Stimulated activated naive CD8-positive, alpha-beta T cell treated with anti-CD3 and anti-CD28 coated beads, Interleukin-15, Interleukin-2, amounts not matched to agents 100 ng/mL and 50 ng/mL, for 24 hours (primary cell): ENCODE measurements around the gene PROM1.

ENCODE experiments used
- H3K27ac Mint-ChIP-seq: one replicate; pipeline ENCODE4 v1.8.0; 2021; ENCODE audit warnings: mild to moderate bottlenecking, mixed read lengths
- H3K27me3 Mint-ChIP-seq: one replicate; pipeline ENCODE4 v1.8.0; 2021; ENCODE audit warnings: mixed read lengths
- H3K36me3 Mint-ChIP-seq: one replicate; pipeline ENCODE4 v1.8.0; 2021; ENCODE audit warnings: low read depth, mixed read lengths
- H3K4me1 Mint-ChIP-seq: one replicate; pipeline ENCODE4 v1.8.0; 2021; ENCODE audit warnings: low read depth, mixed read lengths
- H3K4me3 Mint-ChIP-seq: one replicate; pipeline ENCODE4 v1.8.0; 2021; ENCODE audit warnings: mild to moderate bottlenecking, mixed read lengths
- H3K9me3 Mint-ChIP-seq: one replicate; pipeline ENCODE4 v1.8.0; 2021; ENCODE audit warnings: mixed read lengths

Gene PROM1

GRCh38 chr4:16117164-16117563 lies 33.3 kb upstream of the PROM1 start:
- H3K4me3 Mint-ChIP-seq: no peak overlapping the region
- H3K9me3 Mint-ChIP-seq: no peaks in the 10 kb centered on the region
- peaks cover 11% of the 10 kb centered on the region for H3K4me1 Mint-ChIP-seq
- H3K36me3 Mint-ChIP-seq: no peaks in the 10 kb centered on the region
- peaks cover 8% of the 10 kb centered on the region for H3K27me3 Mint-ChIP-seq
- H3K27ac Mint-ChIP-seq: no peak overlapping the region

GRCh38 chr4:16116493-16116990 lies 32.7 kb upstream of the PROM1 start:
- Mint-ChIP-seq H3K27me3 (peaks cover 8% of the 10 kb centered on the region), H3K36me3 (no peaks in the 10 kb centered on the region), H3K27ac (no peak overlapping the region), H3K9me3 (no peaks in the 10 kb centered on the region), H3K4me3 (no peak overlapping the region), H3K4me1 (peaks cover 5% of the 10 kb centered on the region)

GRCh38 chr4:16116019-16116418 lies 32.2 kb upstream of the PROM1 start:
- no peaks in the 10 kb centered on the region for H3K9me3 Mint-ChIP-seq
- H3K27me3 Mint-ChIP-seq: peaks cover 8% of the 10 kb centered on the region
- no peaks in the 10 kb centered on the region for H3K36me3 Mint-ChIP-seq
- no peaks in the 10 kb centered on the region for H3K4me1 Mint-ChIP-seq
- H3K4me3 Mint-ChIP-seq: no peak overlapping the region
- H3K27ac Mint-ChIP-seq: no peak overlapping the region

GRCh38 chr4:16114546-16114945 lies 30.7 kb upstream of the PROM1 start:
- H3K36me3 Mint-ChIP-seq: no peaks in the 10 kb centered on the region
- no peak overlapping the region for H3K27ac Mint-ChIP-seq
- H3K9me3 Mint-ChIP-seq: no peaks in the 10 kb centered on the region
- no peaks in the 10 kb centered on the region for H3K4me1 Mint-ChIP-seq
- peaks cover 8% of the 10 kb centered on the region for H3K27me3 Mint-ChIP-seq
- H3K4me3 Mint-ChIP-seq: no peak overlapping the region

GRCh38 chr4:16113741-16114140 lies 29.9 kb upstream of the PROM1 start:
- Mint-ChIP-seq H3K4me1 (no peaks in the 10 kb centered on the region), H3K27me3 (peaks cover 3% of the 10 kb centered on the region), H3K9me3 (no peaks in the 10 kb centered on the region), H3K4me3 (no peak overlapping the region), H3K36me3 (no peaks in the 10 kb centered on the region), H3K27ac (no peak overlapping the region)

GRCh38 chr4:16111533-16111932 lies 27.7 kb upstream of the PROM1 start:
- no peaks in the 10 kb centered on the region for H3K9me3 Mint-ChIP-seq
- H3K27ac Mint-ChIP-seq: no peak overlapping the region
- no peaks in the 10 kb centered on the region for H3K36me3 Mint-ChIP-seq
- no peaks in the 10 kb centered on the region for H3K4me1 Mint-ChIP-seq
- no peak overlapping the region for H3K4me3 Mint-ChIP-seq
- peaks cover 3% of the 10 kb centered on the region for H3K27me3 Mint-ChIP-seq

- H3K9me3 Mint-ChIP-seq: no peaks in the 10 kb centered on the region
- H3K36me3 Mint-ChIP-seq: no peaks in the 10 kb centered on the region
- H3K27me3 Mint-ChIP-seq: peaks cover 3% of the 10 kb centered on the region
- no peak overlapping the region for H3K4me3 Mint-ChIP-seq
- H3K4me1 Mint-ChIP-seq: no peaks in the 10 kb centered on the region
- no peak overlapping the region for H3K27ac Mint-ChIP-seq
These were observed 27.0 kb upstream of the PROM1 start for GRCh38 chr4:16110661-16111290.

- no peaks in the 10 kb centered on the region for H3K9me3 Mint-ChIP-seq
- H3K27ac Mint-ChIP-seq: no peak overlapping the region
- H3K27me3 Mint-ChIP-seq: peaks cover 3% of the 10 kb centered on the region
- H3K4me3 Mint-ChIP-seq: no peak overlapping the region
- H3K36me3 Mint-ChIP-seq: no peaks in the 10 kb centered on the region
- no peaks in the 10 kb centered on the region for H3K4me1 Mint-ChIP-seq
These were observed 26.4 kb upstream of the PROM1 start for GRCh38 chr4:16110199-16110598.

- no peak overlapping the region for H3K27ac Mint-ChIP-seq
- no peaks in the 10 kb centered on the region for H3K4me1 Mint-ChIP-seq
- no peak overlapping the region for H3K4me3 Mint-ChIP-seq
- peaks cover 3% of the 10 kb centered on the region for H3K27me3 Mint-ChIP-seq
- H3K36me3 Mint-ChIP-seq: no peaks in the 10 kb centered on the region
- H3K9me3 Mint-ChIP-seq: no peaks in the 10 kb centered on the region
These were observed 25.4 kb upstream of the PROM1 start for GRCh38 chr4:16109256-16109655.

GRCh38 chr4:16106956-16107355 lies 23.1 kb upstream of the PROM1 start:
- H3K27me3 Mint-ChIP-seq: peaks cover under 1% of the 10 kb centered on the region
- no peaks in the 10 kb centered on the region for H3K9me3 Mint-ChIP-seq
- no peaks in the 10 kb centered on the region for H3K4me1 Mint-ChIP-seq
- H3K27ac Mint-ChIP-seq: no peak overlapping the region
- no peaks in the 10 kb centered on the region for H3K36me3 Mint-ChIP-seq
- no peak overlapping the region for H3K4me3 Mint-ChIP-seq

GRCh38 chr4:16104520-16104919 lies 20.7 kb upstream of the PROM1 start:
- H3K4me1 Mint-ChIP-seq: no peaks in the 10 kb centered on the region
- H3K27ac Mint-ChIP-seq: no peak overlapping the region
- H3K27me3 Mint-ChIP-seq: peaks cover 11% of the 10 kb centered on the region
- no peaks in the 10 kb centered on the region for H3K9me3 Mint-ChIP-seq
- no peak overlapping the region for H3K4me3 Mint-ChIP-seq
- no peaks in the 10 kb centered on the region for H3K36me3 Mint-ChIP-seq

- H3K27ac Mint-ChIP-seq: no peak overlapping the region
- H3K4me3 Mint-ChIP-seq: no peak overlapping the region
- H3K4me1 Mint-ChIP-seq: no peaks in the 10 kb centered on the region
- peaks cover 21% of the 10 kb centered on the region for H3K27me3 Mint-ChIP-seq
- no peaks in the 10 kb centered on the region for H3K9me3 Mint-ChIP-seq
- no peaks in the 10 kb centered on the region for H3K36me3 Mint-ChIP-seq
These were observed 18.5 kb upstream of the PROM1 start for GRCh38 chr4:16102356-16102755.

GRCh38 chr4:16100833-16101232 lies 17.0 kb upstream of the PROM1 start:
- no peaks in the 10 kb centered on the region for H3K9me3 Mint-ChIP-seq
- H3K27me3 Mint-ChIP-seq: peaks cover 28% of the 10 kb centered on the region
- no peaks in the 10 kb centered on the region for H3K4me1 Mint-ChIP-seq
- no peaks in the 10 kb centered on the region for H3K36me3 Mint-ChIP-seq
- no peak overlapping the region for H3K4me3 Mint-ChIP-seq
- H3K27ac Mint-ChIP-seq: no peak overlapping the region

- Mint-ChIP-seq H3K36me3 (no peaks in the 10 kb centered on the region), H3K27ac (no peak overlapping the region), H3K4me1 (no peaks in the 10 kb centered on the region), H3K4me3 (no peak overlapping the region), H3K9me3 (no peaks in the 10 kb centered on the region), H3K27me3 (peaks cover 50% of the 10 kb centered on the region)
These were observed 9.0 kb upstream of the PROM1 start for GRCh38 chr4:16092682-16093319.

- no peaks in the 10 kb centered on the region for H3K36me3 Mint-ChIP-seq
- H3K4me3 Mint-ChIP-seq: no peak overlapping the region
- H3K4me1 Mint-ChIP-seq: no peaks in the 10 kb centered on the region
- peaks cover 58% of the 10 kb centered on the region for H3K27me3 Mint-ChIP-seq
- H3K27ac Mint-ChIP-seq: no peak overlapping the region
- H3K9me3 Mint-ChIP-seq: no peaks in the 10 kb centered on the region
These were observed 6.4 kb upstream of the PROM1 start for GRCh38 chr4:16090096-16090705.
